ENCODE results near the gene TNFRSF8. TPM values are rescaled to one million over a fixed set of nuclear protein-coding genes. Genes with fewer than 3 reads are reported as not detected.
A peak's percentile ranks its signal among the peaks of the same experiment; 100 is the strongest.

TNFRSF8 gene
- total and polyA plus RNA-seq, 9 of the 15 experiments (the other 6 are each of a cell fraction or from before 2014, with no cell fraction given) = 3.5 to 38.4 (median 17.1) TPM

- TF ChIP-seq RBM22 (IDR thresholded peaks at IDR 0.05; ENCODE audit: low read depth, low read length, poor library complexity, severe bottlenecking) (no peak), PHB2 (IDR thresholded peaks at IDR 0.05; ENCODE audit: low read depth) (no peak), POLR2AphosphoS5 (IDR thresholded peaks at IDR 0.05; ENCODE audit: control insufficient read depth, insufficient read depth, low read depth, low read length) (no peak), SMARCE1 (IDR thresholded peaks at IDR 0.05) (peak; percentile 23; the same call in 1 of the 2 replicates), ZNF12 (CRISPR knock-in tag; IDR thresholded peaks at IDR 0.05) (no peak; the same call in 1 of the 2 replicates), MXD1 (CRISPR knock-in tag; IDR thresholded peaks at IDR 0.05; ENCODE audit: borderline replicate concordance, poor library complexity, severe bottlenecking) (no peak), RNF2 (IDR thresholded peaks at IDR 0.05) (peak; percentile 73; the same call in 1 of the 2 replicates), MLLT1 (IDR thresholded peaks at IDR 0.05) (no peak), POLR2H (tag; IDR thresholded peaks at IDR 0.05; ENCODE audit: low read depth) (no peak), HMGXB4 (CRISPR knock-in tag; IDR thresholded peaks at IDR 0.05) (0 out of 2 replicates have a peak, but pooled peaks have one; percentile 12), ZFP30 (CRISPR knock-in tag; IDR thresholded peaks at IDR 0.05; ENCODE audit: borderline replicate concordance) (no peak), SAFB (IDR thresholded peaks at IDR 0.05; ENCODE audit: borderline replicate concordance, low read depth, low read length) (peak; percentile 70), MECOM (CRISPR knock-in tag; IDR thresholded peaks at IDR 0.05) (no peak), ERF (CRISPR knock-in tag; IDR thresholded peaks at IDR 0.05) (no peak), RFX5 (IDR thresholded peaks at IDR 0.05; ENCODE audit: low read depth, low read length) (no peak), MBD1 (CRISPR knock-in tag; IDR thresholded peaks at IDR 0.05) (no peak), BRD4 (IDR thresholded peaks at IDR 0.05) (no peak), MCM5 (IDR thresholded peaks at IDR 0.05; ENCODE audit: low read depth) (no peak), ATF7 (IDR thresholded peaks at IDR 0.05) (0 out of 2 replicates have a peak, but pooled peaks have one; percentile 44), ZNF311 (CRISPR knock-in tag; IDR thresholded peaks at IDR 0.05) (no peak)
Observed at GRCh38 chr1:12063141-12064072, at the start of gene TNFRSF8 (continued).
